ENCODE data around the gene SELENOH. TPM values are rescaled to one million over a fixed set of nuclear protein-coding genes. Genes with fewer than 3 reads are reported as not detected.
"Not testable (repeated sequence)": the region's sequence is repeated elsewhere in the genome, so short reads cannot be mapped to it uniquely, and the experiment has no call there.

SELENOH gene
- total RNA-seq, 1 donor from 2014 or later, result 212 TPM

GRCh38 chr11:57713835-57714234 is 27.5 kb upstream of the SELENOH start:
- H3K4me3 Mint-ChIP-seq, result peak overlapping the region; percentile 94
- no peaks in the 10 kb centered on the region for H3K9me3 Mint-ChIP-seq
- TF ChIP-seq CTCF (conservative IDR thresholded peaks at IDR 0.05), result no peak
- H3K27me3 Mint-ChIP-seq (ENCODE audit: low read depth), result no peaks in the 10 kb centered on the region
- no peak overlapping the region for H3K27ac Mint-ChIP-seq (ENCODE audit: unreplicated experiment)
- no peak for DNase-seq (ENCODE audit: low read depth, low spot score)
- H3K36me3 Mint-ChIP-seq (ENCODE audit: low read depth), result peaks cover 13% of the 10 kb centered on the region
- H3K4me1 Mint-ChIP-seq, result peaks cover 29% of the 10 kb centered on the region

GRCh38 chr11:57716726-57717125 is 24.6 kb upstream of the SELENOH start:
- not testable (repeated sequence) for H3K9me3 Mint-ChIP-seq; DNase-seq (ENCODE audit: low read depth, low spot score); H3K4me3 Mint-ChIP-seq; H3K27ac Mint-ChIP-seq (ENCODE audit: unreplicated experiment); H3K27me3 Mint-ChIP-seq (ENCODE audit: low read depth)
- peaks cover 20% of the 10 kb centered on the region for H3K4me1 Mint-ChIP-seq
- peaks cover 13% of the 10 kb centered on the region for H3K36me3 Mint-ChIP-seq (ENCODE audit: low read depth)

- peaks cover 3% of the 10 kb centered on the region for H3K36me3 Mint-ChIP-seq (ENCODE audit: low read depth)
- H3K4me1 Mint-ChIP-seq, result peaks cover 6% of the 10 kb centered on the region
- no peak overlapping the region for H3K4me3 Mint-ChIP-seq
- H3K9me3 Mint-ChIP-seq, result no peaks in the 10 kb centered on the region
- no peak for TF ChIP-seq CTCF (conservative IDR thresholded peaks at IDR 0.05)
- no peak for DNase-seq (ENCODE audit: low read depth, low spot score)
- no peak overlapping the region for H3K27ac Mint-ChIP-seq (ENCODE audit: unreplicated experiment)
- no peaks in the 10 kb centered on the region for H3K27me3 Mint-ChIP-seq (ENCODE audit: low read depth)
These were observed 14.1 kb upstream of the SELENOH start for GRCh38 chr11:57727185-57727584.

- no peak overlapping the region for H3K4me3 Mint-ChIP-seq
- no peak for TF ChIP-seq CTCF (conservative IDR thresholded peaks at IDR 0.05)
These were observed 12.5 kb upstream of the SELENOH start for GRCh38 chr11:57728829-57729228.

GRCh38 chr11:57729479-57729878 is 11.8 kb upstream of the SELENOH start:
- H3K27ac Mint-ChIP-seq (ENCODE audit: unreplicated experiment), result no peak overlapping the region
- no peak overlapping the region for H3K4me3 Mint-ChIP-seq
- DNase-seq (ENCODE audit: low read depth, low spot score), result no peak
- no peaks in the 10 kb centered on the region for H3K27me3 Mint-ChIP-seq (ENCODE audit: low read depth)
- peaks cover 6% of the 10 kb centered on the region for H3K4me1 Mint-ChIP-seq
- TF ChIP-seq CTCF (conservative IDR thresholded peaks at IDR 0.05), result no peak
- no peaks in the 10 kb centered on the region for H3K9me3 Mint-ChIP-seq
- H3K36me3 Mint-ChIP-seq (ENCODE audit: low read depth), result peaks cover 3% of the 10 kb centered on the region

More at GRCh38 chr11:57728829-57729228, 12.5 kb upstream of the SELENOH start:
- H3K27me3 Mint-ChIP-seq (ENCODE audit: low read depth), result no peaks in the 10 kb centered on the region
- peak overlapping the region; percentile 67 for H3K27ac Mint-ChIP-seq (ENCODE audit: unreplicated experiment)
- no peaks in the 10 kb centered on the region for H3K9me3 Mint-ChIP-seq
- peaks cover 3% of the 10 kb centered on the region for H3K36me3 Mint-ChIP-seq (ENCODE audit: low read depth)
- H3K4me1 Mint-ChIP-seq, result peaks cover 6% of the 10 kb centered on the region
- DNase-seq (ENCODE audit: low read depth, low spot score), result no peak

- Mint-ChIP-seq H3K4me3 (no peak overlapping the region), H3K27me3 (ENCODE audit: low read depth) (no peaks in the 10 kb centered on the region), H3K27ac (ENCODE audit: unreplicated experiment) (no peak overlapping the region), H3K4me1 (peaks cover 6% of the 10 kb centered on the region), H3K36me3 (ENCODE audit: low read depth) (peaks cover 4% of the 10 kb centered on the region), H3K9me3 (no peaks in the 10 kb centered on the region)
- DNase-seq (ENCODE audit: low read depth, low spot score), result no peak
- no peak for TF ChIP-seq CTCF (conservative IDR thresholded peaks at IDR 0.05)
These were observed 8.6 kb upstream of the SELENOH start for GRCh38 chr11:57732661-57733060.
